ENCODE results near the gene RNF10.
"Not testable (repeated sequence)": the region's sequence is repeated elsewhere in the genome, so short reads cannot be mapped to it uniquely, and the experiment has no call there.

RNF10 gene

DNA sequence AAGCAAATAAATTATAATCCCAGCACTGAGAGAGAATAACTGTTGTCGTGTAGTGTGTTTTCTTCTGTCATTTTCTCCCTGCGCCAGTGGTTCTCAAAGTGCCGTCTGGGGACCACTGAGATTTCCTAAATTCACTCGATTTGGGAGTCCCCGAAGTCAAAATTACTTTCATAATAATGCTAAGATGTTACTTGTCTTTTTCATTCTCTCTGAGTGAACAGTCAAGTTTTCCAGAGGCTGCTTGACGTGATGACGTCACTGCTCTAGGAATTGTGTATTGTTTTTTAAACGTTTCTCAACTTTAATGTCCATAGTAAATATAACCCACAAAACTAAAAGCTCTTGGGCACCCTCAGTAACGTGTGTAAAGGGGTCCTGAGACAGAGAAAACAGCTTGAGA is 47.8 kb downstream of the RNF10 start:
- DNase-seq, result no peak

DNA sequence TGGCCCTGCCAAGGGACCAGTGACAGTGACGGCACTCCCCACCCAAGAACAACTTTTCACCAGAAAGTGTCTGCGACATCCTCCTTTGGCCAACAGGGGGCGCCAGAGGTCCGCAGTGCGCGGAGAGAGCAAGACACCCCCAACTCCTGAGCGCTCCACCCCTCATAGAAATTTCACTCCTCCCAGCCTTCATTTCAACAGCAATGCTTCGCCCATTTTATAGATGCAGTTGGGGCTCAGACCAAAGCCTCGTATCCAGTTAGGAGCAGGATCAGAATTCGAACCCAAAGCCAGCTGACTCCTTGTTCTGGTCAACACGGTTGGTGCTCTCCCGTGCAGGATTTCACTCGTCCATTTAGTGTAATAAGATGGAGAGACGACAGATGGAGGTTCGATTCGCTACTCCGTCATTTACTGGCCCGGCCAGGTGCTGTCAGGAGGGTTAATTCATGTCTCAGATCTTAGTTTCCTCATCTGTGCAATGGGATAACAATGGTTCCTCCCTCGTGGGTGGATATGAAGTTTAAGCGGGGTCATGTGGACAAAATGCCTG is 49.4 kb downstream of the RNF10 start:
- DNase-seq, result peak; percentile 26

- DNase-seq, result peak; percentile 18
Observed at GRCh38 chr12:120584343-120585149, 50.4 kb downstream of the RNF10 start.

- no peak for DNase-seq
Observed at GRCh38 chr12:120586206-120586605, 52.0 kb downstream of the RNF10 start.

GRCh38 chr12:120586860-120587259 is 52.7 kb downstream of the RNF10 start:
- no peak for DNase-seq

- DNase-seq, result no peak
Observed at GRCh38 chr12:120588371-120588770, 54.2 kb downstream of the RNF10 start.

GRCh38 chr12:120588948-120589930 is 55.1 kb downstream of the RNF10 start:
- no peak for DNase-seq

- no peak for DNase-seq
Observed at GRCh38 chr12:120590741-120591407, 56.7 kb downstream of the RNF10 start.

DNA sequence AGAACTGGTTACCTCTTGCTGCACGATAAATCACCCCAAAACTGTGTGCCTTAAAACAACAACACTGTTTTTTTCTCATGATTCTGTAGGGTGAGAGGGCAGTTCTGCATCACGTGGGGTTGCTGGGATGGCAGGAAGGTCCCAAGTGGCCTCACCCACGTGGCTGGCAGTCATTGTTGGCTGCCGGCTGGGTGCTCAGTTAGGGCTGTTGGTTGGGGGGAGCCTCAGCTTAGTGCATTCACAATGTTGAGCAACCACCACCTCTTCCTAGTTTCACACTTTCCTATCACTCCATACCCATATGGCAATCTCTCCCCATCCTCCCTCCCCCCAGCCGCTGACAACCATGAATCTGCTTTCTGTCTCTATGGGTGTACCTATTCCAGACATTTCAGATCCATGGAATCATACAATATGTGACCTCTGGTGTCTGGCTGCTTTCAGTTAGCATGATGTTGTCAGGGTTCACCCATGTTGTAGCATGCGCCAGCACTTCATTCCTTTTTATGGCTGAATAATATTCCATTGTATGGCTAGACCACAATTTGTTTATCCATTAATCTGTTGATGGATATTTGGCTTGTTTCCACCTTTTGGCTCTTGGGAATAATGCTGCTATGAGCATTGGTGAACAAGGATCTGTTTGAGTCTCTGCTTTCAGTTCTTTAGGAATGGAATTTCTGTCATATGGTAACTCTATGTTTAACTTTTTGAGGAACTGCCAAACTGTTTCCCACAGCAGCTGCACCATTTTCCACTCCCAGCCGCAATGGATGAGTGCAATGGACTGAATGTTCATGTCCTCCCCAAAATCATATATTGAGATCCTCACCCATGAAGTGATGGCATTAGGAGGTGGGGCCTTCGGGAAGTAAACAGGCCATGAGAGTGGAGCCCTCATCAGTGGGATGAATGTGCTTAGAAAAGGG is 58.2 kb downstream of the RNF10 start:
- DNase-seq, result no peak

DNA sequence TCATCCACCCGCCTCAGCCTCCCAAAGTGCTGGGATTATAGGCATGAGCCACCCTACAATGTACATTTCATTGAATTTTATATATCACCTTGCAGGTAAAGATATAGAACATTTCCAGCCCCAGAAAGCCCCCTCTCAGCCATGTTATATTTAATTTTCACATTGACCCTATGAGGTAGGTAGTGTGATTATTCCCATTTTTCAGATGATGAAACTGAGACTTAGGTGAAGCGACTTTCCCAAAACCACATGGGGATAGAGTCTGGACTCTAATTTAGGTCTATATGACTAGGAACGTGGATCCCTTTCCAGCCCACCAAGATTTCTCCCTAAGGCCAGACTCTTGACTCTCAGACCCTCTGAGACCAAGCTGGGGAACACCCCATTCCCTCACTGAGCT is 62.7 kb downstream of the RNF10 start:
- no peak for DNase-seq

DNA sequence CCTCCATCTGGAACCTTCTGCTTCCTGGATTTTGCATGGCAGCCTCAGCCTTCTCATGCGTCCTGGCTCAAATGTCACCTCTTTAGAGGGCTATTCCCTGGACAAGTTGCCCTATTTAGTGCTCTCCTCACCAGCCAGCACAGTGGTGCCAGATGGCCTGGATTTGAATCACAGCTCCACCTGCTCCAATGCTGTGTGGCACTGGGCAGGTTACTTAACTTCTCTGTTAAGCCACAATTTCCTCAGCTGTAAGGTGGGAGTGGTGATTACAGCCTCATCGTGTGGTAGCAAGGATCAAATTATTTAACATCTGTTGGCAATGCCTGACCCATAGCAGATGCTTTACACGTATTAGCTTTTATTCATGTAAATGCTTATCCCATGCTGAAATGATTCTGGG is 63.7 kb downstream of the RNF10 start:
- DNase-seq, result no peak

DNA sequence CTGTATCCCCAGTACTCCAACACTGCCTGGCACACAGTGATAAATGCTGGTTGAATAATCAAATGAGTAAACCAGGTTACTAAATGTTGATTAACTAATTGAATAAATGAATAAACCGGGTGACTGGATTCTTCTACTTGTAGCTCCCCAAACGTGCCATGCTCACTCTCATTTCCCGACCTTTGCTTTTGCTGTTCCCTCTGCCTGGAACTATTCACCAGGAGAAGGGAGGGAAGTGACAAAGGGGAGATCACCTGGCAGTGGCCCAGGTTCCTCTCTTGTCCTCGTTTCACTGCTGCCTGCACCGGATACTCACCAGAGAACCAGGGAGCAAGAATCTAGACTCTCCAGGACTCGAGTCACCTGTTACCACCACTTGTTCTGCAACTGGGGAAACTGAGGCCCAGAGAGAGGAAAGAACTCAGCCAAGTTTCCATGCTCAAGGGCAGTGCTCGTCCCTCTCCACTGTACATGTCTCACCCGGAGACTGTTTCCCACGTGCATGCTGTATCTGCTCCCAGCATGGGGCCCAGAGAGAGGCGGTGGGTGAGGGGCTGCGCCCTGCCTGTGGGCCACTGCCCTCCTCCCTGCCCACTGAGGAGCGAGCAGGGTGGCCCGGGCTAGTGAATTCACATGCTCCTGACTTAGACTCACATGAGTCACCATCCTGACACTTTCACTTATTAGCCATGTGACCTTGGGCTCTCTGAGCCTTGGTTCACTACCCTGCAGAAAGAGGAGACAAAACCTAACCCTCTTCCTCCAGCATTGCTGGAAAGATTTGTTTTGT is 64.7 kb downstream of the RNF10 start:
- DNase-seq, result no peak

- DNase-seq, result no peak
Observed at GRCh38 chr12:120599672-120600552, 65.8 kb downstream of the RNF10 start.

DNA sequence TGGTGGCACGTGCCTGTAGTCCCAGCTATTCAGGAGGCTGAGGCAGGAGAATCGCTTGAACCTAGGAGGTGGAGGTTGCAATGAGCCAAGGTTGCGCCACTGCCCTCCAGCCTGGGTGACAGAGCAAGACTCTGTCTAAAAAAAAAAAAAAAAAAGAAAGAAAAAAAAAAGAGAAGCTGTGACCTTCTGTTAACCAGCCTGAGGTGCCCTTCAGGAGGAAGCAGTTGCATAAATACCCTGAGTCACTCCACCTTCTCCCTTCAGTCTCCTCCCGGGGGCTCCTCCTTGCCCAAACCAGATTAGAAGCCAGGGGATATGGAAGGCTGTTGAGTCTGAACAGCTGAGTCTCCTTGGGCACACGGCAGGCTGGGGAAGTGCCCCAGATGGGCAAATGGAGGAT is 68.3 kb downstream of the RNF10 start:
- not testable (repeated sequence) for DNase-seq

GRCh38 chr12:120610560-120610959 is 76.4 kb downstream of the RNF10 start:
- DNase-seq, result no peak

- DNase-seq, result not testable (repeated sequence)
Observed at GRCh38 chr12:120611534-120611933, 77.4 kb downstream of the RNF10 start.

DNA sequence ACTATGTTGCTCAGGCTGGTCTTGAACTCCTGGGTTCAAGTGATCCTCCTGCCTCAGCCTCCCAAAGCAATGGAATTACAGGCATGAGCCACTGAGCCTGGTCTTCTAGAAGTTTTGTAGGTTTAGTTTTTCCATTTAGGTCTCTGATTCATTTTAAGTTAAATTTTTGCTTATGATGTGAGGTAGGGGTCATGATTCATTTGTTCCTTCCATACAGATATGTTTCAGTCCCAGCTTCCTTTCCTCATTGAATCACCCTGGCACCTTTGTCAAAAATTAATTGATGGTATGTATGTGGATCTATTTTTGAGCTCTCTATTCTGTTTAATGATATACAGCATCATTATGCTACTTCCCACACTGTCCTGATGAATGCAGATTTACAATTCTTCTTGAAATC is 80.7 kb downstream of the RNF10 start:
- no peak for DNase-seq

DNA sequence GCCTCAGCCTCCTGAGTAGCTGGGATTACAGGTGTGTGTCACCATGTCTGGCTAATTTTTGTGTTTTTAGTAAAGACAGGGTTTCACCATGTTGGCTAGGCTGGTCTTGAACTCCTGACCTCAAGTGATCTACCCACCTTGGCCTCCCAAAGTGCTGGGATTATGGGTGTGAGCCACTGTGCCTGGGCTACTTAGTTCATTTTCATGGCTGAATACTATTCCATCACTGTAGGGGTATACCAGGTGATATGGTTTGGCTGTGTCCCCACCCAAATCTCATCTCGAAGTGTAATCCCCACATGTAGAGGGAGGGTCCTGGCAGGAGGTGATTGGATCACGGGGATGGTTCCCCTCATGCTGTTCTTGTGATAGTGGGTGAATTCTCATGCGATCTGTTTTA is 83.0 kb downstream of the RNF10 start:
- not testable (repeated sequence) for DNase-seq

- not testable (repeated sequence) for DNase-seq
Observed at GRCh38 chr12:120617767-120618166, 83.6 kb downstream of the RNF10 start.

Measured in NCI-H1417 treated with DMSO at 0.1 percent for 48 hours (cell line).